Measurements from ENCODE around the gene CAMKK1. TPM values are rescaled to one million over a fixed set of nuclear protein-coding genes. Genes with fewer than 3 reads are reported as not detected.

Gene CAMKK1
- 11.6 TPM for polyA plus RNA-seq (2012; ENCODE audit: insufficient read depth, insufficient read length, low read depth)

DNA sequence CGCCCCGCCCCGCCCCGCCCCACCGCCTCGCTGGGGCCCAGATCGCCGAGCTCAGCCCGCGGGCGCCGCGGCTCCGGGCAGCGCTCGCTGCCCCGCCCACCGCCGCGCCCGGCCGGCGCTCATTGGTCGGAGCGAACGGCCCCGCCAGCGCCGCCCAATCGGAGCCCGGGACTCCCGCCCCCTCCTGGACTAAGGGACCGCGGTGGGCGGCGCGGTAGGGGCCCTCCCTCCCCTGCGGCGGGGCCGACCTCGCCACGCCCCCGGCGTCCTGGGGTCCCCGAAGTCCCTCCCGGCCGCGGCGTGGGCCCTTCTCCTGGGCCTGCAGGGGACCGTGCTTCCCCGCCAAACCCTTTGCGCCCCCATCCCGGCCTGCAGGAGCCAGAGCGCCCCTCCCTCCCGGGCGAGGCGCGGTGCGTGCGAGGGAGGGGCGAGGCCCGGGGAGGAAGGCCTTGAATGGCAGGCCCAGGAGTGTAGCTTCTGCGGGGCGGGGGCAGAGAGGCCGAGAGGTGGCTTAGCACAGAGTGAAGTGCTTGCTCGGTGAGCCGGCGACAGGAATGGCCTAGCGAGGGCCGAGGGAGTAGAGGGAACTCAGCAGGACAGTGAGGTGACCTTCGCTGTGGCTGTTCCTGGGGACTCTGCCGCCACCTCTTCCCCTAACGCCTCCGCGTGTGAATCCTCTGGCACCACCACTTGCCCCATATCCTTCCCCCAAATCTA, at the start of gene CAMKK1:
Gene CAMKK1, minus strand, starts transcription at position 51 of the 717 bp plus-strand sequence. CDS start 7,366 bp downstream, outside the sequence.
- TF ChIP-seq, protein P1, sequence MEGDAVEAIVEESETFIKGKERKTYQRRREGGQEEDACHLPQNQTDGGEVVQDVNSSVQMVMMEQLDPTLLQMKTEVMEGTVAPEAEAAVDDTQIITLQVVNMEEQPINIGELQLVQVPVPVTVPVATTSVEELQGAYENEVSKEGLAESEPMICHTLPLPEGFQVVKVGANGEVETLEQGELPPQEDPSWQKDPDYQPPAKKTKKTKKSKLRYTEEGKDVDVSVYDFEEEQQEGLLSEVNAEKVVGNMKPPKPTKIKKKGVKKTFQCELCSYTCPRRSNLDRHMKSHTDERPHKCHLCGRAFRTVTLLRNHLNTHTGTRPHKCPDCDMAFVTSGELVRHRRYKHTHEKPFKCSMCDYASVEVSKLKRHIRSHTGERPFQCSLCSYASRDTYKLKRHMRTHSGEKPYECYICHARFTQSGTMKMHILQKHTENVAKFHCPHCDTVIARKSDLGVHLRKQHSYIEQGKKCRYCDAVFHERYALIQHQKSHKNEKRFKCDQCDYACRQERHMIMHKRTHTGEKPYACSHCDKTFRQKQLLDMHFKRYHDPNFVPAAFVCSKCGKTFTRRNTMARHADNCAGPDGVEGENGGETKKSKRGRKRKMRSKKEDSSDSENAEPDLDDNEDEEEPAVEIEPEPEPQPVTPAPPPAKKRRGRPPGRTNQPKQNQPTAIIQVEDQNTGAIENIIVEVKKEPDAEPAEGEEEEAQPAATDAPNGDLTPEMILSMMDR (IDR thresholded peaks at IDR 0.05; ENCODE audit: low read depth, low read length), result no peak
- H3K4me1 ChIP-seq, result peaks cover 15% of the 10 kb centered on the region
- DNase-seq, result peak; percentile 89
- H3K36me3 ChIP-seq, result no peaks in the 10 kb centered on the region
- H3K9me3 ChIP-seq, result no peaks in the 10 kb centered on the region
- H3K4me3 ChIP-seq (ENCODE audit: low read depth, low read length), result peak within 1 kb of the TSS; percentile 64
- H3K27me3 ChIP-seq, result no peaks in the 10 kb centered on the region

DNA sequence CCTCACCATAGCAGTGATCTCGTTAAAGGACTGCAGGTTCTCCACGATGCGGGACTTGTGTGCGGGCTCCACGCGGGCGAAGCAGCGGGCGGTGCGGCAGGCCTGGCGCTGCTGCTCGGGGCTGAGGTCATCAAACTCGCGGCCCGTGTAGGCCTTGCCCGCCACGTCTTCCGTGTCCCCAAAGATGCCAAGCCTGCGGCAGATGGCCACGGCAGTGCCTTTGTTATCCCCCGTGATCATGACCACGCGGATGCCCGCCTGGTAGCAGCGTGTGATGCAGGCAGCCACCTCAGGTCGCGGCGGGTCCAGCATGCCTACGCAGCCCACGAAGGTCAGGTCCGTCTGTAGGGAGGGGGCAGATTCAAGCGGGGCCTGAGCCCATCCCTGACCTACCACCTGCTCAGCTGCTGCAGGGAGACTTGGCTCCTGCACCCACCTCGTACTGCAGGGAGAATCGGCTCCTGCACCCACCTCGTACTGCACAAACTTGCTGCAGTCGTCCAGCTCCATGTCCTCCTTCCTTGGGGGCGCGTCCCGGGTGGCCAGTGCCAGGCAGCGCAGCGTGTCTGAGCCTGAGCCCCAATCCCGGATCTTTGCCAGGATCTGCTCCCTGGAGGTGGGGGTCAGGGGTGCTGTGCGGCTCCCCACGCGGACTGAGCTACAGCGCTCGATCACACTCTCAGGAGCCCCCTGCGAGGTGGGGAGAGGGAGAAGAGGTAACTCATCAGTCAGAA, 48.3 kb upstream of the CAMKK1 start:
- Histone ChIP-seq H3K4me1 (no peaks in the 10 kb centered on the region), H3K4me3 (ENCODE audit: low read depth, low read length) (no peak overlapping the region), H3K36me3 (no peaks in the 10 kb centered on the region), H3K9me3 (no peaks in the 10 kb centered on the region), H3K27me3 (no peaks in the 10 kb centered on the region)
- DNase-seq, result no peak
- TF ChIP-seq, protein P1 (IDR thresholded peaks at IDR 0.05; ENCODE audit: low read depth, low read length), result no peak

DNA sequence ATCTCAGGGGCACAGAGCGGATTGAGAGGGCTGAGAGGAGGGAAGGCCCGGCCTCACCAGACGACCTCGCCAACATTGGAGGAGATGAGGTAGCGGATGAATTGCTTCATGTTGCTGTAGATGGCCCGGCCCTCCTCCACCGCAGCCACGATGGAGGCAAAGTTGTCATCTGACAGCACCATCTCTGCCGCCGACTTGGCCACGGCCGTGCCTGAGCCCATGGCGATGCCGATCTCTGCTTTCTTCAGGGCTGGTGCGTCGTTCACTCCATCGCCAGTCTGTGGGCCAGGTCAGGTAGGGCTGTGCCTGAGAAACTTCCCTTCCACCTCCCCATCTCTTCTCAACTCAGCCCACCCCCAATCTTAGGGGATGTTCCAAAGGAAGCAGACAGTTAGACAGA, 44.5 kb upstream of the CAMKK1 start:
- no peaks in the 10 kb centered on the region for H3K27me3 ChIP-seq
- H3K9me3 ChIP-seq, result no peaks in the 10 kb centered on the region
- no peaks in the 10 kb centered on the region for H3K4me1 ChIP-seq
- no peak overlapping the region for H3K4me3 ChIP-seq (ENCODE audit: low read depth, low read length)
- H3K36me3 ChIP-seq, result no peaks in the 10 kb centered on the region
- no peak for DNase-seq
- TF ChIP-seq, protein P1 (IDR thresholded peaks at IDR 0.05; ENCODE audit: low read depth, low read length), result no peak

DNA sequence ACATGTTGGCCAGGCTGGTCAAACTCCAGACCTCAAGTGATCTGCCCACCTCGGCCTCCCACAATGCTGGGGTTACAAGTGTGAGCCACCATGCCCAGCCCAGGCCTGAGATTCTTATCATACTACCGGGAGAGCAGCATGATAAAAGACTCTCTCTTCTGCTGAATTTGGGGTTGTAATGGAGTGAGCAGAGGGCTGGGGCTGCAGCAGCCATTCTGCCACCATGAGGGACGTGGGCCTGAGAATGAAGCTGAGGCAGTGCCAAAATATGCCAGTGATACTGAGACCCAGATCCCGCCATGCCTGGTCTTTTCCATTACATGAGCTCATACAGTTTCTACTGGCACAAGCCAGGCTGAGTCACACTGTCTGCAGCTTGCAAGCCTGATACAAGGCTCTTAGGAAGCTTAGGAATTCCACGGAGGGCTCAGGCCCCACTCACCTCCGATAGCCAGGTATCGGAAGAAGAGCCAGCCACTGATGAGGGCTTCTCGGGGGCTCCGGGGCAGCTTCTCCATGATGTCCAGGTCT, 43.0 kb upstream of the CAMKK1 start:
- Histone ChIP-seq H3K4me3 (ENCODE audit: low read depth, low read length) (no peak overlapping the region), H3K9me3 (no peaks in the 10 kb centered on the region), H3K36me3 (no peaks in the 10 kb centered on the region), H3K4me1 (no peaks in the 10 kb centered on the region), H3K27me3 (no peaks in the 10 kb centered on the region)
- TF ChIP-seq, protein P1 (IDR thresholded peaks at IDR 0.05; ENCODE audit: low read depth, low read length), result no peak
- DNase-seq, result no peak

DNA sequence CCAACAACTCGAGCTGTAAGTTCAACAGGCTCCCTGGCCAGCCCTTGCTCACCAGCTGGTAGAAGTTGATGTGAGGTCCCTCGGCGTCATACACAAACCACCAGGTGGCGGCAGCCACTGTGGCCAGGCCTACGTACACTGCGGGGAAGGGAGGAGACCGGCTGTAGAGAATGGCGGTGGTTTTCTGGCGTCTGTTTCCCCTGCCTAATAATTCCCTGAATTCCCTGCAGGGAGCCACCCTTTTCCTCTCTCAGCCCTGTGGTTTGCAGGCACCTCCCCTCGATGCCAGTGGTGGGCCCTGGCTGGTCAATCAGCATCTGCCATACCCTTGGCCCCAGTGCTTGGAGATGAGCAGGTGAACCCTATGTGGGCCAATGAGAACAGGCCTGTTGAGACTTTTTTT, 42.3 kb upstream of the CAMKK1 start:
- H3K36me3 ChIP-seq, result no peaks in the 10 kb centered on the region
- no peaks in the 10 kb centered on the region for H3K9me3 ChIP-seq
- no peaks in the 10 kb centered on the region for H3K4me1 ChIP-seq
- TF ChIP-seq, protein P1 (IDR thresholded peaks at IDR 0.05; ENCODE audit: low read depth, low read length), result peak; percentile 80
- no peaks in the 10 kb centered on the region for H3K27me3 ChIP-seq
- no peak overlapping the region for H3K4me3 ChIP-seq (ENCODE audit: low read depth, low read length)
- peak; percentile 76 for DNase-seq
